GM18909 (cell line): ENCODE measurements around the gene ETHE1.

Experiments
- ATAC-seq: cut with Tn5 transposase; IDR thresholded peaks from one replicate; pipeline ENCODE4 v1.9.1; 2021; ENCODE audit warnings: mild to moderate bottlenecking; ENCODE audit not compliant: unreplicated experiment, poor library complexity

ETHE1 gene

DNA sequence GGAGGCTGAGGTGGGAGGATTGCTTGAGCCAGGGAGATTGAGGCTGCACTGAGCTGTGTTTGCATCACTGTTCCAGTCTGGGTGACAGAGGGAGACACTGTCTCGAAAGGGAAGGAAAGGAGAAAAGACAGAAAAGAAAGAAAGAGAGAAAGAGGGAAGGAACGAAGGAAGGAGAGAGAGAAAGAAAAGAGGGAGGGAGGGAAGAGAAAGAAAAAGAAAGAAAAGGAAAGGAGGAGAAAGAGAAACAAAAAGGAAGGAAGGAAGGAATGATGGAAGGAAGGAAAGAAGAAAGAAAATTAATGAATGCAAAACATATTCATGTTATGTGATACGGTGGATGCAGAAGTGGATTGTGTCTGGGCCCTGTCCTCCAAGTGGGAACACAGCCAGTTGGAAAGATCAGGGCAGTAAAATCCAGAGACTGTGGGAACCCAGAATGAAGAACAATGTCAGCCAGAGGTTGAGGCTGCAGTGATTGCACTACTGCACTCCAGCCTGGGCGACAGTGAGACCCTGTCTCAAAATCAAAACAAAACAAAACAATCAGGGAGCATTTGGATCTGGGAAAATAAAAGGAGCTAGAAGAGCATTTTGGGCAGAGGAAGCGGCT, 28.7 kb downstream of the ETHE1 start:
- no peak for ATAC-seq

DNA sequence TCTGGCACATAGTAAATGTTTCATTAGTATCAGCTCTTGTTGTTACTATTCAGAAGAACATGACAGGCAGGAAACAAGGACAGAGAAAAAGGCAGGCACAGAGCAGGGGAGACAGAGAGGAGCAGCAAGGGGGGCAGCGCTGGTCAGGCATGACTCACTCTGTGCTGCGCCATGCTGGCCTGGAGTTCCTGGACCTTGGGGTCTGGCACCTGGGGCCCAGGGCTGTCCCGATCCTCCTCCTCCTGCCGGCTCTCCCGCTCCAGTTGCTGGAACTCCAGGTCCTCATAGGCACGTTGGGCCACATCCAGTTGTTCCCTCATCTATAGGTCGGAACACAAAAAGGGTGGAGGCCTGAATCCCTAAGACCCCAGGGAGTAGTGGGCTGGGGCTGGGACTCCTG, 30.0 kb downstream of the ETHE1 start:
- no peak for ATAC-seq

DNA sequence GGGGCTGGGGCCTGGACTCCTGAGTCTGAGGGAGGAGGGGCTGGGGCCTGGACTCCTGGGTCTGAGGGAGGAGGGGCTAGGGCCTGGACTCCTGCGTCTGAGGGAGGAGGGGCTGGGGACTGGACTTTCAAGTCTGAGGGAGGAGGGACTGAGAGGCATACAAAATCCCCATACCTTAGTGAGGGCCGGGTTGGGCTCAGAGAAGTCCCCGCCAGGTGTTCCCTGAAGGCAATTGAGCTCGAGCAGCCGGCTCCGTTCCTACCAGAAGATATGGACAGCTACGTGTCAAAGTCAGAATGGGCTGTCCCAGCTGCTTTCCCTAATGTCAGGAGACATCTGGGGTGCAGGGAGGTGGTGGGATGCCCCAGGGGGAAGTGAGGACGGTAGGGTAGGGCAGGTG, 31.9 kb downstream of the ETHE1 start:
- ATAC-seq = no peak

DNA sequence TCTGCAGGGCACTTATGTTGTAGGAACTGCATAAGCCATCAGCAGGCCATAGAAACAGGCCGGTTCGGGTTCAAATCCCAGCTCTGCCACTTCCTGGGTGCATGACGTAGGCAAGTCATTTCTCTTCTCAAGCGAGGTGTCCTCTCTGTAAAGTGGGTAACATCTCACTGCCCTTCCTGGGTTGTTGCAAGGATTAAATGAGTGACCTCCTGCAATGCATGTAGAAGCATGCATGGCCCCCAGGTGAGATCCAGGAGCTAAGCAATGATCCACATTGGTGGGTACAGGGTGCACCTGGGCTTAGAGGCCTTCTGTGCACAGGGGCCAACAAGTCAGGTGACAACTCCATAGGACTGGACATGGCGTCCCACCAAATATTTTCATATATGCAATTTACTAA, 36.2 kb downstream of the ETHE1 start:
- no peak for ATAC-seq

DNA sequence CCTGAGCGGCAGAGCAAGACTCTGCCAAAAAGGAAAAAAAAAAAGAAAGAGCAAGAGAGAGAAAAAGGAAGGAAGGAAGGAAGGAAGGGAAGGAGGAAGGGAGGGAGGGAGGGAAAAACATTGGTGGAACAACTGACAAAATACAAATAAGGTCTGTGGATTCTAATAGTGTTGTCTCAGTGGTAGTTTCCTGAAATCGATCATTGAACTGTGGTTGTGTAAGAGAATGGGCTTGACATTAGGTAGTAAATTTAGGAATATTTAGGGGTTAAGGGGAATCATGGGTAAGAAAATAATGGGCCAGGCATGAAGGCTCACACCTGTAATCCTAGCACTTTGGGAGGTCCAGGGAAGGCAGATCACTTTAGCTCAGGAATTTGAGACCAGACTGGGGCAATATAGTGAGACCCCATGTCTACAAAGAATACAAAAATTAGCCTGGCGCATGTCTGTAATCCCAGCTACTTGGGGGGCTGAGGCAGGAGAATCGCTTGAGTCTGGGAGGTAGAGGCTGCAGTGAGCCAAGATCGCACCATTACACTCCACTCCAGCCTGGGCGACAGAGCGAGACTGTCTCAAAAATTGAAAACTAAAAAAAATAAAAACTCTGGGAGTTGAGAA, 36.9 kb downstream of the ETHE1 start:
- ATAC-seq = no peak

DNA sequence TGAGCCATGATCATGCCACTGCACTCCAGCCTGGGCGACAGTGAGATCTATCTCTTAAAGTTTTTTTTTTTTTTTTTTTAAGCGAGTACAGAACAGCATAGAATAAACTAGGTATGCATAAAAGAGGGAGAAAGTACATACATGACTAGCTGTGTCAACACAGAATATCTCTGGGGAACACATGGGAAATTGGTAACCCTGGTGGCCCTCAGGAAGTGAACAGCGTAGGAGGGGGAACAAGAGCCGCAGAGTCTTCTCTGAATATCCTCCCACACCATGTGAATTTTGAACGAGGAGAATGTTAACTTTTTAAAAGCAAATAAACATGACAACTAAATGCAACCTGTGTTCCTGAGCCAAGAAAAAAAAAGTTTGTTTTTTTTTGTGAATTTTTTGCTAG, 37.7 kb downstream of the ETHE1 start:
- ATAC-seq = no peak

DNA sequence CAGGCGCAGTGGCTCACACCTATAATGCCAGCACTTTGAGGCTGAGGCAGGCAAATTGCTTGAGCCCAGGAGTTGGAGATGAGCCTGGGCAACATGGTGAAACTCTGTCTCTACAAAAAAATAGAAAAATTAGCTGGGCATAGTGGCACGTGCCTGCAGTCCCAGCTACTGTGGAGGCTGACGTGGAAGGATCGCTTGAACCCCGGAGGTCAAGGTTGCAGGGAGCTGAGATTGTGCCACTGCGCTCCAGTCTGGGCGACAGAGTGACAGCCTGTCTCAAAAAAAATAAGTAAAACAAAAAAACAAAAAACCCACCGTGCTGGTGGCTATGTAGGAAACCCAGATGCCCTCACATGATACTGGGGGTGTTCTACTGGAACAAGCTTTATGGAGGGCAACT, 38.8 kb downstream of the ETHE1 start:
- ATAC-seq = no peak

DNA sequence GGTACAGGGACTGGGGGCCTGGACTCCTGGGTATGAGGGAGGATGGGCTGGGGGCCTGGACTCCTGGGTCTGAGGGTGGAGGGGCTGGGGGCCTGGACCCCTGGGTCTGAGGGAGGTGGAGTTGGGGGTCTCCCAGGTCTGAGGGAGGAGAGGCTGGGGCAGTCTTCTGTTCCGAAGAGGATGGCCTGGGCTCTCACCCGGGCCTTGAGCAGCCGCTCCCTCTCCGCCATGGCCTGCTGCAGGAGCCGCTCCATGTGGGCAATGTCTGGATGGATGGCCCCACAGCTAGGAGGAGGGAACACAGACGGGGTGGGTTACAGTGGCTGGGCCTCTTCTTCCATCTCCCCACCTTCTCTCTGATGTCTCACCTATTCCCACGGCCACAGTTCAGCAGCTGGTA, 40.6 kb downstream of the ETHE1 start:
- ATAC-seq = no peak

DNA sequence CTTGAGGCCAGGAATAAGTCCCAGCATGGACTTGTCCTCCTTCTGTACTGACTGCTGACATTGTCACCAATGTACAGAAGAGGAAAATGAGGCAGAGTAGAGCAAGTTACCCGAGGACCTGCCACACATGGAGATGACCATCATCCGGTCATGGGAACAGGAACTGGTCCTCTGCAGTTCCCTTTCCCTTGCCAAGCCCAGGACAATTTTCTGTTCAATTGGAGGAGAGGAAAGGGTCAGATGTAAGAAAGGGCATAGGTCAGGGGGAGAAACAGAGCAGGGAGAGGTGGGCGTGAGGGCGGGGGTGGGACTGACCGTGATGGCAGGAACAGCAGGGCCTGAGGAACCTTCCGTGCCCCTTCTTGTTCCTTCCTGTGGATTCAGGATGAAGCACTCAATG, 41.0 kb downstream of the ETHE1 start:
- ATAC-seq = no peak

DNA sequence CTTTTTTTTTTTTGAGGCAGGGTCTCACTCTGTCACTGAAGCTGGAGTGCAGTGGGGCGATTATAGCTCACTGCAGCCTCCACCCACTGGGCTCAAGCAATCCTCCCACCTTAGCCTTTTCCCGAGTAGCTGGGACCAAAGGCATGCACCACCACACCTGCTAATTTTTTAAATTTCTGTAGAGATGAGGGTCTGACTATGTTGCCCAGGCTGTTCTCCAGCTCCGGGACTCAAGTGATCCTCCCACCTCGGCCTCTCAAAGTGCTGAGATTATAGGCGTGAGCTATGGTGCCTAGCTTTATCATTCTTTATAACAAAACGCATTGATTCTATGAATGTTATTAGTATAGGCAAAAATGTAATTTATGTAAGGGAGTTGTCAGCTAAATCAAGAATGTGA, 43.7 kb downstream of the ETHE1 start:
- no peak for ATAC-seq

DNA sequence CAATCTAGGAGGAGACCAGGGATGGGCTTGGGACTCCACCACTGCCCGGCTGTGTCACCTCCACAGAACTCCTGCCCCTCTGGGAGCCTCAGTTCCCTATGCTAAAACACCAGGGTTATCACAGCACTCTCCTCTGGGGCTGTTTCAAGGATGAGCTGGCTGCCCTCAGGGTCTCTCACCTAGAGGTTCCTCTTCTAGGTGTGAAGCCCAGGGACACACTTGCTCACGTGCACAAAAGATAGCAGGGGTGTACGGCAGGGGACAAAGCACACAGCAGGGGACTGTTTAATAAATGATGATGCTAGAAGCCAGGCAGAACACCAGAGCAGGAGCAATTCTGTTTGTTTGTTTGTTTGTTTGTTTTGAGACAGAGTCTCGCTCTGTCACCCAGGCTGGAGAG, 44.8 kb downstream of the ETHE1 start:
- no peak for ATAC-seq

DNA sequence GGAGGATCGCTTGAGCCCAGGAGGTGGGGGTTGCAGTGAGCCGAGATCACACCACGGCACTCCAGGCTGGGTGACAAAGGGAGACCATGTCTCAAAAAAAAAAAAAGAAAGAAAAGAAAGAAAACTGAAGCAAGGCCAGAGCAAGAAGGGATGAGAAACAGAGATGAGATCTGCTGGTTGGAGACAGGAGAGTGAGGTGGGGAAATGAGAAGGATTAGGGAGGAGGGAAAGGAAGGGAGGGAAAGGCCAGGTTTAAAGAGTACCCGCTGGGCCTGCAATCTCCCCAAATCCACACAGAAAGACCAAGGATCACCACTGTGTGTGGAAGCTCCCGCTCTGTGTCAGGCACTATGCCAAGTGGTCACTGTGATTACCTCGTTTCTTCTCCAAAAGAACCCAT, 45.3 kb downstream of the ETHE1 start:
- no peak for ATAC-seq

DNA sequence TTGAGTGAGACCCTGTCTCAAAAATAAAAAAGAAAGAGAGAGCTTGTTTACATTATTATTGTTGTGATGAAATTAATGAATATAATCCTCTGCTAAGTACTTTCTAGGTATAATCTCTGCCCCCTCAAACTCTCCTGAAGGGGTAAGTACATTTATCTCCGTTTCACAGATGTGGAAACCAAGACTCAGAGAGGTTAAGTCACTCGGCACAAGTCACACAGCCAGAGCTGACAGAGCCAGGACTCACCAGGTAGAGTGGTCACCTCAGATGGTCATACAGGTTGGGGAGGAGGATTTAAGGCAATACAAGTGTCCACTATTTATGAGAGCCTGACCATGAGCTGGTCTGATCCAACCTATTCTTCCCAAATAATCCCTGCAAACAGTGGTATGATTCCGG, 46.4 kb downstream of the ETHE1 start:
- no peak for ATAC-seq

DNA sequence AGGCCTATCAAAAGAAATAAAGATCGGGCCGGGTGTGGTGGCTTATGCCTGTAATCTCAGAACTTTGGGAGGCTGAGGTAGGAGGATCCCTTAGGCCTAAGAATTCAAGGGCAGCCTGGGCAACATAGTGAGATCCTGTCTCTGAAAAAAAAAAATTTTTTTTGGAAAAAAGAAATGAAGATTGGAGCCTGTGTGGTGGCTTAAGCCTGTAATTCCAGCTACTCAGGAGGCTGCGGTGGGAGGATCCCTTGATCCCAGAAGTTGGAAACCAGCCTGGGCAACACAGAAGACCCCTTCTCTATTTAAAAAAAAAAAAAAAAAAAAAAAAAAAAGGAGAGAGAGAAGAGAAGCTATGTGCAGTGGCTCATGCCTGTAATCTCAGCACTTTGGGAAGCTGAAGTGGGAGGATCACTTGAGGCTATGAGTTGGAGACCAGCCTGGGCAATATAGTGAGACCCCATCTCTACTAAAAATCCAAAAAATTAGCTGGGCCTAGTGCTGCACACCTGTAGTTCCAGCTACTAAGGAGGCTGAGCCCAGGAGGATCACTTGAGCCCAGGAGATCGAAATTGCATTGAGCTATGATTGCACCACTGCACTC, 46.9 kb downstream of the ETHE1 start:
- ATAC-seq = no peak

DNA sequence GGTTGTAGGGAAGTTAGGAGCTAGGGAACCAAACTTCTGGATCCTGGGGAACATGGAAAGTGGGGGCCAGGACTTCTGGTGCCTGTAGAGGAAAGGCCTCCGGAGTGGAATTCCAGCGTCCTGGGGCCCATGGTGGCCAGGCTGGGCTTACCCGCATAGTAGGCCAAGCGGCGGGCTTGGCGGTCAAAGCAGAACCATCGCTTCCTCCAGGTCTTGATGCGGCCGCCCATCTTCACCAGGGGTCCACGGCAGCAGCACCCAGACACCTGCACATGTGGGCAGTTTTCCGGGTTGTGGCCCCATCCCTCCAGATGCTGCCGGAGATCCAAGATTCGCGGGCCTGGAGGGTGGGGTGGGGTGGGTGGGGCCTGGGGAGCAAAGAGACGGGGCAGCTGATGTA, 47.8 kb downstream of the ETHE1 start:
- ATAC-seq = no peak

DNA sequence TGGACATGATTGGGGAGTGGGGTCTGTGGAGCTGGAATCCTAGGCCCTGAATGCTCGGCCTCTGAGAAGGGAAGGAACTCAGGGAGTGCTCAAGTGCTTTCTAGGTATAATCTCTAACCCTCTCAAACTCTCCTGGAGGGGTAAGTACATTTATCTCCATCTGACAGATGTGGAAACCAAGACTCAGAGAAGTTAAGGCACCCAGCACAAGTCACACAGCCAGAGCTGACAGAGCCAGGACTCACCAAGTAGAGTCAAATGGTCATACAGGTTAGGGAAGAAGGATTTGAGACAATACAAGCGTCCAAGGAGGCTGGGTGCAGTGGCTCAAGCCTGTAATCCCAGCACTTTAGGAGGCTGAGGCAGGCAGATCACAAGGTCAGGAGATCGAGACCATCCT, 48.7 kb downstream of the ETHE1 start:
- ATAC-seq = no peak

DNA sequence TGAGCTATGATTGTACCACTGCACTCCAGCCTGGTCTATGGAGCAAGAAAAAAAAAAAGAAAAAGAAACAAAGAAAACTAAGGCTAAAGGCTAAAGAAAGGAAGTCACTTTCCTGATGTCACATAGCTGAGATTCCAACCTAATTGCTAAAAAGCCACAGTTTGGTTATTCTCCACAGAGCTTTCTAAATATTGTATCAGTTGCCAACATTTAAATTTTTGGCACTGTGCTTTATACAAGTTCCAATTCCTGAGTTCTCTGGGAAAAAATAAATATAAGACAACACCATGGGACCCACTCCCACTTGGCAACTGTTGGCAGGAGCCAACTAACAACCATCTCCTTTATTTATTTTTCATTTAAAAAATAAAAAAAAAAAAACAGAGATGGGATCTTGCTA, 50.4 kb downstream of the ETHE1 start:
- no peak for ATAC-seq

DNA sequence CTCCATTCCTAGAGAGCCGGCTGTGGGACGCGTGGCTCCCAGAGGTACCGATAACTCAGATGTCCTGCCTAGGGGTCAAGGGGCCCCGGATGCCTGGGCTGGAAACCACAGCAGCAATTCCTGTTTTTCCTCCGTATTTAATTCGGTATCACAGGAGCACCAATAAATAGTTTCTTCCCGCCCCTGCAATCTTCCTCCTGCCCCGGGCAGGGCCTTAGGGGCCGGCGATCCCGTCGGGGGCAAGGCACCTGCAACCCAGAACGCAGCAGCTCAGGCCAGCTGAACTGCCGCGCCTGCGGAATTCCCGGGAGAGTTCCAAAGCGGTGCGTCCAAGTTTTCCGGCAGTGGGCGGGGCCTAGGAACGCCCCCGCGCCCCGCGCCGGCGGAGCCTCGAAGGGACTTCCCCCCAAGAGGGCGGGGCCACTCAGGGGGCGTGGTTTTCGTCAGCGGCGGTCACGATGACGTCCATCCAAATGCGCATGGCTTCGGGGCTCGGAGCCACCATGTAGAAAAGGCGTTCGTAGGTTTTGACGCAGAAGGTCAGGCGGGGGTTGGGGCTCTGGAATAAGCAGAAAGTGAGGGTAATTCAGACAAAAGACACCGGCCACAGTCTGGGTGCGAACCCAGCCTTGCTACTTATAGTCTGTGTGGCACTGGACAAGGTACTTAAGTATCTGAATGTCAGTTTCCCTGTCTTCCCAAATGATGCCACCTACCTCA, 51.9 kb downstream of the ETHE1 start:
- peak; percentile 60 for ATAC-seq

DNA sequence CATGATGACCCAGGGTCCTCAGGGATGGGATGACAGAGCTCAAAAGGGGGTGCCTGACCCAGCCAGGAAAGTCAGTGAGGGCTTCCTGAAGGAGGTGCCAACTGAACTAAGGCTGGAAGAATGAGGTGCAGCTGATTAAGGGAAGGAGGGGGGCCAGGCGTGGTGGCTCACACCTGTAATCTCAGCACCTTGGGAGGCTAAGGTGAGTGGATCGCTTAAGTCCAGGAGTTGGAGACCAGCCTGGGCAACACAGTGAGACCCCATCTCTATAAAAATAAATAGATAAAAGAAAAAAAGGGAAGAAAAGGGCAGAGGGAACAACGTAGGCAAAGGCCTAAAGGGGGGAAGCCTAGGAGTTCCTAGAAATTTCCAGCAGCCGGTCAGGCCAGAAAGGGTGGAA, 52.5 kb downstream of the ETHE1 start:
- ATAC-seq = no peak

DNA sequence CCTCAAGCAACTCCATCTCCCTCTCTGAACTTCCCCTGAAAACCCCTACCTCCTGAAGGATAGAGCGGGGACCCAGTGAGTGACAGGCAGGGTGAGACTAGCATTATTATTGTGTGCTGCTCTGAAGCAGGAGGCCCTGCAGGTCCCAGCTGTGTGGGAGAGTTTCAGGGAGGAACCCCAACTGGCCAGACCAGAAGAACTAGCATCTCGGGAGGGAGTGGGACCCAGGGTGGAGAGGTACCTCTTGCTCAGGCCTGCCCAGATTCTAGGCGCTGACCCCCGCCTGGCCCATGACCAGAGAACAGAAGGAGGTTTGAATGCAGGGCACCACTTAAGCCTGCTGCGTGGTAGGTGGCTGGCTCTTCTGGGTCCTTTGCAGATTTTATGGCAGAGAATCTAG, 55.9 kb downstream of the ETHE1 start:
- ATAC-seq = no peak

DNA sequence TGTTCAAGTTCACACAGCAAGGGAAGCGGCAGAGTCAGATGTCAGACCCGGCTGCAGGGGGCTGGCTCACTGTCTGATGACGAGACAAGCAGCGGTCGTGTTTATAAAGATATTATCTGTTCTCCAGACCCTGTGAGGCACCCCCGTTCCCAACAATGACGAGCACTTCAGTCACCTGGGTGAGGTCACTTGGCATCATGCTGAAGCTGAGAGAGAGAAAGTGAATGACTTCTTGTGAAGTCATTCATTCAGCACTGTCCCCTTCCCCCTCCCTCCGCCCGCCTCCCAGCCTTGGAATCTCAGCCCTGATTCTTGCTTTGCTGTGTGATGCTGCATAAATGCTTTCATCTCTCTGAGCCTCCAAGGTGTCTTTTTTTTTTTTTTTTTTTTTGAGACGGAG, 56.7 kb downstream of the ETHE1 start:
- no peak for ATAC-seq

DNA sequence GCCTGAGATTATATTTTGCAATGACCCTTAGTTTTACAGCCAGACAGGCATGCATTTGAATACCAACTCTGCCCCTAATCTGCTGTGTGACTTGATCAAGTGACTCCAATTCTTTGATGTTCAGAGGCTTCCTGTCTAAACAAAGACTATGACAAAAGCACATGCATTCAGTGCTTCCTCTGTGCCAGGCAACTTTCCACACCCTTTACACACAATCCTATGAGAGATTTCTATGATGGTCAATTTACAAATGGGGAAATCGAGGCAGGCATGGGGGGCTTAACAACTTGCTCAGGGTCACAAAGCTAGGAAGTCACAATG, 57.9 kb downstream of the ETHE1 start:
- ATAC-seq = no peak
